ES-I3 (cell line): ENCODE results near the gene LPIN1.
A peak's percentile ranks its signal among the peaks of the same experiment; 100 is the strongest.

Experiments used
- H3K36me3 ChIP-seq: 2 replicates; pipeline ENCODE4 v1.6.1; 2013; ENCODE audit warnings: mild to moderate bottlenecking, low read length, control low read depth, moderate library complexity; ENCODE audit not compliant: insufficient read depth
- H3K4me1 ChIP-seq: 2 replicates; pipeline ENCODE4 v1.6.1; 2013; ENCODE audit warnings: mild to moderate bottlenecking, control low read depth, low read length; ENCODE audit not compliant: insufficient read depth
- H3K9ac ChIP-seq: 2 replicates; pipeline ENCODE4 v1.6.1; 2013; ENCODE audit warnings: low read depth, mild to moderate bottlenecking, low read length, moderate library complexity
- H3K9me3 ChIP-seq: 2 replicates; pipeline ENCODE4 v1.6.1; 2013; ENCODE audit warnings: mild to moderate bottlenecking, low read length, moderate library complexity; ENCODE audit not compliant: control insufficient read depth, insufficient read depth

LPIN1 gene, protein sequence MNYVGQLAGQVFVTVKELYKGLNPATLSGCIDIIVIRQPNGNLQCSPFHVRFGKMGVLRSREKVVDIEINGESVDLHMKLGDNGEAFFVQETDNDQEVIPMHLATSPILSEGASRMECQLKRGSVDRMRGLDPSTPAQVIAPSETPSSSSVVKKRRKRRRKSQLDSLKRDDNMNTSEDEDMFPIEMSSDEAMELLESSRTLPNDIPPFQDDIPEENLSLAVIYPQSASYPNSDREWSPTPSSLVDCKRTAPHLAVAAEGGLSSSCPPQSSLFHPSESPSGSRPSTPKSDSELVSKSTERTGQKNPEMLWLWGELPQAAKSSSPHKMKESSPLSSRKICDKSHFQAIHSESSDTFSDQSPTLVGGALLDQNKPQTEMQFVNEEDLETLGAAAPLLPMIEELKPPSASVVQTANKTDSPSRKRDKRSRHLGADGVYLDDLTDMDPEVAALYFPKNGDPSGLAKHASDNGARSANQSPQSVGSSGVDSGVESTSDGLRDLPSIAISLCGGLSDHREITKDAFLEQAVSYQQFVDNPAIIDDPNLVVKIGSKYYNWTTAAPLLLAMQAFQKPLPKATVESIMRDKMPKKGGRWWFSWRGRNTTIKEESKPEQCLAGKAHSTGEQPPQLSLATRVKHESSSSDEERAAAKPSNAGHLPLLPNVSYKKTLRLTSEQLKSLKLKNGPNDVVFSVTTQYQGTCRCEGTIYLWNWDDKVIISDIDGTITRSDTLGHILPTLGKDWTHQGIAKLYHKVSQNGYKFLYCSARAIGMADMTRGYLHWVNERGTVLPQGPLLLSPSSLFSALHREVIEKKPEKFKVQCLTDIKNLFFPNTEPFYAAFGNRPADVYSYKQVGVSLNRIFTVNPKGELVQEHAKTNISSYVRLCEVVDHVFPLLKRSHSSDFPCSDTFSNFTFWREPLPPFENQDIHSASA

DNA sequence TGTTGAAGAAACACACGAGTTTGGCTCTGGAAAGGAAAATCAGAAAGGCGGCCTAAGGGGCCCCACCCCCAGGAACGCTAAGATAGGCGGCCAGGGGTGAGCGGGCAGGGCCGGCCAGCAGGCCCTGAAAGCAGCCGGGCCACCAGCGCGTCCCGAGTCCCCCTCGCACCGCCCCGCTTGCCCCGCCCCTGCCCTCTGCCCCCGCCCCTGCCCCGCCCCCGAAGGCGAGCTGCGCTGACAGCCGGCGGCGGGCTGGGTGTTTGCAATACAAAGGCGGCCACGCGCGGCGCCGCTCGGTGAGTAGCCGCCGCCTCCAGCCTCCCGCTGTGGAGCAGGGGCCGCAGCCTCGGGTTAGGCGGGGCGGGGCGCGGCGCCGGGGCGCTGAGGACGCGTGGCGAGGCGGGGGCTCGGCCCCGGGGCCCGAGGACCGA, at the start of gene LPIN1:
TSS of gene LPIN1 (plus strand) at position 257 of the 431 bp plus-strand sequence. CDS start 18,910 bp downstream, outside the sequence.
- Histone ChIP-seq H3K9me3 (no peaks in the 10 kb centered on the region), H3K9ac (peak within 1 kb of the TSS; percentile 56), H3K36me3 (no peaks in the 10 kb centered on the region), H3K4me1 (peaks cover 42% of the 10 kb centered on the region)

DNA sequence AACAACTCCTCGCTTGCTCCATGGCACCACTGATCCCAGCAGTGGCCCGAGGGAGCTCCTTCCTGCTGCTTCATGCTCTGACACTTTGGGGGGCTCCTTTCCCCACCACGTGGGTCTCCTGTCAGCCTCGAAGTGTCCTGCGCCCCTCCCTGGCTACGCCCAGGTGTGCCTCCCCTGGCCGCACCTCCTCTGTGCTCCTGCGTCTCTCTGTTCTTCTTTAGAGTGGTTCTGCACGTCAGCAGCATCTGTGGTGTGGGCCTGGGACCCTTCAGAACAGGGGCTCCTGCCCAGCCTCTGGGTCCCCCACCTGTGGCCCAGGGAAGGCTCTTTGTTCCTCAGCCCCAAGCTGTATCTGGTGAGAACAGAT, 49.7 kb upstream of the LPIN1 start:
- Histone ChIP-seq H3K9me3 (no peaks in the 10 kb centered on the region), H3K4me1 (no peaks in the 10 kb centered on the region), H3K9ac (no peak overlapping the region)

DNA sequence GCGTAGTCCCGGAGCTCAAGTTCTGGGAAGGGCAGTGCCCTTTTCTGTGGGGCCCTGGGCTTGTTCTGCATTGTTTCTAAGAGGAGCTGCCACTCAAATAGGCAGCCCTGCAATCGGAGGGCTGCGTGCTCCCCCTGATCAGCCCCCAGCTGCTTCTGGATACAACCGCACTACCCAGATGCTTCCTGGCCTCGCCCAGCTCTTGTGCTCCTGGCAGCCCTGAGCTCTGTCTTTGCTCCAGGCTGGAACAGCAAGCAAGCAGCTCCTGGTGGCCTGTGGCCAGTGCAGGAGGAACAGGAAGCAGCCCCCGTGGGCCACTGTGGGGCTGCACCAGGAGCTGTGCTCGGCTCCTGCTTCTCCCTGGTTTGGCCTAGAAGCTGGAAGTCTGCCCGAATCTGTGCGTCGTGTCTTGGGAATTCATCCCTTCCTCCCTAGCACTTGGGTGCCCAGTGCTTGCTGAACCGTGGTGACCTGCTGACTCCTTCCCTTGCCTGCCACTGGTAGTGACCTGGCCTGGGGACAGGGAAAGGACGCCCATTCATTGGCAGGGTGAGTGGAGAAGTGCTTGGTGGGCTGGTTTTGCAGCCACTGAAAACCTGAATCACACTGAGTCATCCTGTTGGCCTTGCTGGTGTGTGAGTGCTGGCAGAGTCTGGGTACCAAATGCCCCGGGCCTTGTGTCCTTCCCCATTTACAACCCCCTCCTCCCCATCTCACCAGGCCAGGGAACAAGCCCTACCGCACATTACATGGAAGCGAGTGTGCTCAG, 49.1 kb upstream of the LPIN1 start:
- Histone ChIP-seq H3K36me3 (no peaks in the 10 kb centered on the region), H3K9ac (no peak overlapping the region), H3K9me3 (no peaks in the 10 kb centered on the region), H3K4me1 (no peaks in the 10 kb centered on the region)

More for the DNA sequence above, 49.7 kb upstream of the LPIN1 start:
- H3K36me3 ChIP-seq, result no peaks in the 10 kb centered on the region

DNA sequence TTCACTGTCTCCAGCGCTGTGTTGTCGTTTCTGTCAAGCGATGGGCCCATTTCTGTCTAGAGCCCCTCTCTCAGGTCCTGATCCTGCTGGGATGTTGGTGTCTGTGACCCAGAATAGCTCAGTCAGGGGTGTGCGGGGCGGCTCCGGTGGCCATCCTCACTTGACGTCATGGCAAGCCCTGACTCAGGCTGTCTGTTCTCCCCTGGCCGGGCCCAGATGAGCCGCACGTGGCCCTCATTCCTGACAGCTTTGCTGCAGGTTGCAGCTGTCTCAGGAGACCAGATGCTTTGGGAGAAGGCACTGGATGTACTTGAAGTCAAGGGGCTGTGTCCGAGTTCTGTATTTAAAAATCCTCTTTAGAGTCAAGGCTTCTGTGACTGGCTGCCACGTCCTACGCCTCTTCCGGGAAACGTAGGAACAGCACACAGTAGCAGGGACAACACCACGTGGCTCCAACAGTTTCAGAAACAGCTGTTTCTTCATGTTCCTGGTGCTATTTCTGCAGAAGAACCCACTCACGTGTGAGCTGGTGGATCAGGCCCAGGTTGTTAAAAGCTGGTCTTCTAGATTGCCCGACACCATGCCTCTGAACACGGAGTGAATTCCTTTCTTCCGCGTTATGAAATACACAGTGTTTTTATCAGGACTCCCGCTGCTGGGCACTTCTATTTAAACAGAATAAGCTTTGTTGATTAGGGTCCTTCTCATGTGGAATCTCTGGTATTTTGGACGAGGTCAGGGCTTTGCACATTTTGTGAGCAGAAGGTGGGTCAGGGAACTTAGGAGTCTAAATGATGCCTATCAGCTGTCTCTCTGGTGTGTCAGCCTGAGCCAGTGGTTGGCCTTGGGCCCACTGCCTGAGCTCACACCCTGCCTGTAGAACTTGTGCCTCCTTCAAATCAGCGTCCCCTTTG, 48.2 kb upstream of the LPIN1 start:
- Histone ChIP-seq H3K4me1 (no peaks in the 10 kb centered on the region), H3K36me3 (no peaks in the 10 kb centered on the region), H3K9ac (no peak overlapping the region), H3K9me3 (no peaks in the 10 kb centered on the region)

DNA sequence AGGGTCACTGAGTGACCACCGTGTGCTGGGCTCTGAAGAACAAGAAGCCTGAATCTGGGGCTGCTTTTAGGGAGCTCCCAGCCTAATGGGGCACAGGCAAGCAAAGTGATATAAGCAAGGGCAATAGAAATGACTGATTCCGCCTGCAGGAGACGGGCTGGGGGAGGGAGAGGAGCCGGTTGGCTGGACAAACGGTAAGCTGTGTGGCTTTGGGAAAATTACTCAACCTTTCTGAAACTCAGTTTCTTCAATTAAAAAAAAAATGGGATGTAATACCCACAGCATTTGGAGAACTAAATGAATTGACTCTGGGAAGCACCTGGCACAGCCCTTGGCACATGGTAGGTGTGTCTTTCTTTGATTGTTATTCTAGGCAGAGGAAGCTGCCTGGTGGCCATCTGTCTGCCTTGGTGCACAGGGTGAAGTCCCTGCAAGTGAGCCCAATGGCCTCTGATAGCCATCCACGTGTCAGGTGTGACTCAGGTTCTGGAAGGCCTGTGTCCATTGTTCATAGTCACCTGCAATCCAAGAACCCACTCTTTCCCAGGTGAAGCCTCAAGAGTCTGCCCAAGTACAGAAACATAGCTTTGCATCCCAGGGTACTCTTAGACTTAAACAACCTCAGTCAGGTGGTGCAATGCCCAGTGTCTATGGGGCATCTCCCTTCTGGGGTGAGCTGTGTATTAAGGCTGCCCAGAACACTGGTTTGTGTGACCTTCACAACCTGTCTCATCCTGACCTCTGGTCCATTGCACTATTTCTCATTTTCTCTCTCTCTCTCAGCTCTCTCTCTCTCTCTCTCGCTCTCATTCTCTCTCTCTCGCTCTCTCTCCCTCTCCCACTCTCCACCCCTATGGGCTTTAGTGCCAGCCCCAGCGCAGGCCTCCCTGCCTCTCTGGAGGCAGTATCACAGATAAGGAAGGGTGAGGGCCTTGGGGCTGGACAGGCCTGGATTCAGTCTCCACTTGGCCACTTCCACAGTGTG, 46.5 kb upstream of the LPIN1 start:
- Histone ChIP-seq H3K9ac (no peak overlapping the region), H3K36me3 (no peaks in the 10 kb centered on the region), H3K4me1 (no peaks in the 10 kb centered on the region), H3K9me3 (no peaks in the 10 kb centered on the region)

DNA sequence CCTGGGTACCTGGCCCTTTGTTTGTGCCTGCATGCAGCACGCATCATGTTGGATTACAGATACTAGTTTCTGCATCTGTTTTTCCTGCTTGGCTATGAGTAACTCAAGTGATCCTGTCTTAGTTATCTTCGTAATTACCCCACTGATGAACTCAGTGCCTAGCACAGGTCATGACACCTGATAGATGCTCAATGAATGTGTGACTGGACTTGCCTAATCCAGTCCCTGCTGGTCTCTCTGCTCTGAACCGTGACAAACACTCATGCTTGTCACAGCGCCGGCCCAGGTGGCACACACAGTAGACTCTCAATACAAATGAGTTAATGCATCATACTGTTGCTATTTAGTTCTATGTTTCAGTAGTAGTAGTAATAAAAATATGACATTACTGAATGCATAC, 45.2 kb upstream of the LPIN1 start:
- H3K9ac ChIP-seq, result no peak overlapping the region
- H3K9me3 ChIP-seq, result no peaks in the 10 kb centered on the region
- H3K36me3 ChIP-seq, result no peaks in the 10 kb centered on the region
- no peaks in the 10 kb centered on the region for H3K4me1 ChIP-seq

DNA sequence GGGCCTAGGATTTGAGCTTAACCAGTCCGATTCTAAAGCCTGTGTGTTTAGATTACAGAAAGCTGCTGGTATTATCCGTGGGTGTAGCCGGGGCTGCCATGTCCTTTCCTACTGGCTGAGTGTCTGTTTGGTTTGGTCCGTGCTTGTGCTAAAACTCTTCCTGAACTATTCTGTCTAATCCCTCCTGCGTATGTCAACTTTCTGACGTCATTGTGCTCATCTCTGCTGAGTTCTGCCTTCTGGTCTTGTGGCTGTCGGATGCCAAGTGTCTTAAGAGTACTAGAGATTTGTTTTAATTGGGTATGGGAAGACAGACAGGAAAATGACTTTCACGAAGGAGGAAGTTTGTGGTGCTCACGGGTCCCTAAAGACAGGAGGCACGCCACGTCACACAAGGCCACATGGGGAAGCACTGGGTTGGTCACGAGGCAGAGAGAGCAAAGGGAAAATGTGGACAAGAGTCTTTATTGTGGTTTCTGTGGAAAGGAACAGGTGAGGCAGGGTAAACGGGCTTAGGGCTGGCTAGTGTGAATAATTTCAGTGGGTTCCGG, 44.6 kb upstream of the LPIN1 start:
- Histone ChIP-seq H3K4me1 (no peaks in the 10 kb centered on the region), H3K36me3 (no peaks in the 10 kb centered on the region), H3K9me3 (no peaks in the 10 kb centered on the region), H3K9ac (no peak overlapping the region)

DNA sequence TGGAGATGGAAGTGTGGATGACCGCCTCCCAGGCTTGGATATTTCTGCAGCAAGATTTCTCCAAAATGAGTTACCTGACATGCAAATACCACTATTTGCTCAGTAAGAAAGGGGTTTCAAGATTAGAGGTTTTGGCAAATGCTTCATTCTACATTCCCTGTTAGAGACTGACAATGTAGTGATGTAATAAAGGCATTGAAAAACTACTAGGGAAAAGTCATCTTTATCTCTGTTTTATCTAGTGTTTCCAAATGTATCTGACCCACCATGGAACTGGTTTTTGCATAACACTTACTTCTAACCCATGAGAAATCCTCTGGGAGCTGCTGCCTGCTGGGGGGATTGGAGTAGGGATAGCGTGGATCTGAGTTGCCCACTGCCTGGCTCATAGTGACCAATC, 43.5 kb upstream of the LPIN1 start:
- Histone ChIP-seq H3K36me3 (no peaks in the 10 kb centered on the region), H3K9me3 (no peaks in the 10 kb centered on the region; the same call in 1 of the 2 replicates), H3K4me1 (no peaks in the 10 kb centered on the region), H3K9ac (no peak overlapping the region)

DNA sequence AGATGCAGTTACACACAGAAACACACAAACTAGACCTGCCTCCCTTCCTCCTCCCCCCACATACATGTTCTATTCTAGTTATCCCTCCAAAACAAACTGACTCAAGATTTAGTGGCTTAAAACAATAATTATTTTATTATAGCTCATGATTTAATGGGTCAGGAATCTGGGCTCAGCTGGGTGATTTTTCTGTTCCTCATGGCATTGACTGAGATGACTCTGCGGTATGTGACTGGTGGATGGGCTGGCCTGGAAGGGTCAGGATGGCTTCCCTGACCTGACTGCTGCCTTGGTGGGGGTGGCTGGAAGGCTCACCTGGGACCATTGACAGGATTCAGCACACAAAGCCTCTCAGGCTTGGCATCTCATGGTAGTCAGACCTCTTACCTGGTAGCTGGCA, 42.7 kb upstream of the LPIN1 start:
- Histone ChIP-seq H3K4me1 (no peaks in the 10 kb centered on the region), H3K9ac (no peak overlapping the region), H3K36me3 (no peaks in the 10 kb centered on the region), H3K9me3 (no peaks in the 10 kb centered on the region; the same call in 1 of the 2 replicates)

DNA sequence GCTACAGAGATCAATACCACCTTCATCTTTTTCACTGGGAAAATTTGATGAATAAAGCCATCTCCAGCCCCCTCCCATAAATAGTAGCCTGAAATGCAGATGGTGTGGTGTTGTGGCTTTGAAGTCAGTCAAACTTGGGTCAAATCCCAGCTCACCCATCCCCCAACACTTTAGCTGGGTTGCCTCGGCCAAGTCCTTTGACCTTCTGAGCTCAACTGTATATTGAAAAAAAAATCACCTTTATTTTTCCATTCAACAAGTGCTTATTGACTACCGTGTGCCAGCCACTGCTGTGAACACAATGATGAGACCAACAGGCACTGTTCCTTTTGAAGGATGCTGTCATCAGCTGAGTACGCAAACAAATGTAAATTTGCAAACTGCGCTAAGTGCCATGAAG, 41.4 kb upstream of the LPIN1 start:
- no peaks in the 10 kb centered on the region for H3K4me1 ChIP-seq
- no peaks in the 10 kb centered on the region for H3K36me3 ChIP-seq
- H3K9ac ChIP-seq, result no peak overlapping the region

DNA sequence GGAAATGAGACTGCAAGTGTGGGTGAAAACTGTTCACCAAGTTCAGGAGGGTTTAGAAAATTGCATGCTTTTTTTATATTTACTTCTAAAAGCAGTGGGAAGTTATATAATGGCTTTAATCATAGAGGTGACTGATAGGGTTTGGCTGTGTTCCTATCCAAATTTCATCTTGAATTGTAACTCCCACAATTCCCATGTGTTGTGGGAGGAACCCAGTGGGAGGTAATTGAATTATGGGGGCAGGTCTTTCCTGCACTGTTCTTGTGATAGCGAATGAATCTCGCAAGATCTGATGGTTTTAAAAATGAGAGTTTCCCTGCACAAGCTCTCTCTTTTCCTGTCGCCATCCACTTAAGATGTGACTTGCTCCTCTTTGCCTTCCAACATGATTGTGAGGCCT, 40.7 kb upstream of the LPIN1 start:
- Histone ChIP-seq H3K9ac (no peak overlapping the region), H3K9me3 (no peaks in the 10 kb centered on the region; the same call in 1 of the 2 replicates), H3K4me1 (no peaks in the 10 kb centered on the region), H3K36me3 (no peaks in the 10 kb centered on the region)

More for the DNA sequence above, 41.4 kb upstream of the LPIN1 start:
- H3K9me3 ChIP-seq, result no peaks in the 10 kb centered on the region; the same call in 1 of the 2 replicates

DNA sequence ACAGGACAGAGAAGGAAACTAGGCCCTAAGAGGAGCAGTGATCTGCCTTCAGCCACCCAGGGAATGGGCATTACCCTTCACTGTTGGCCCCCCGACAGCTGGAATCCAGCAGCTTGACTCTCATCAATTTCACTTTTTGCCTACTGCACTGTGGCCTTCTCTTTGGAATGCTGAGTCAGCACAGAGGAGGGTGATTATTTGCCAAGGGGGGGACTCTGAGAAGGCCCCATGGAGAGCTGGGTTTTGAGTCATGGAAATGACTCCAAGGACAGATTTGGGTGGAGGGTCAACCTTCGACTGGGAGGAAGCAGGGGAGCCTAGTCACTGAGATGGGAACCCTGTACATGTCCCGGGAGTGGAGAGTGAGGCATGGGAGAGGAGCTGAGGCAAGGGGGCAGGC, 38.3 kb upstream of the LPIN1 start:
- Histone ChIP-seq H3K4me1 (no peaks in the 10 kb centered on the region), H3K9me3 (no peaks in the 10 kb centered on the region; the same call in 1 of the 2 replicates), H3K9ac (no peak overlapping the region), H3K36me3 (no peaks in the 10 kb centered on the region)
